Measurements from ENCODE around the gene CAMK4.

CAMK4 gene

DNA sequence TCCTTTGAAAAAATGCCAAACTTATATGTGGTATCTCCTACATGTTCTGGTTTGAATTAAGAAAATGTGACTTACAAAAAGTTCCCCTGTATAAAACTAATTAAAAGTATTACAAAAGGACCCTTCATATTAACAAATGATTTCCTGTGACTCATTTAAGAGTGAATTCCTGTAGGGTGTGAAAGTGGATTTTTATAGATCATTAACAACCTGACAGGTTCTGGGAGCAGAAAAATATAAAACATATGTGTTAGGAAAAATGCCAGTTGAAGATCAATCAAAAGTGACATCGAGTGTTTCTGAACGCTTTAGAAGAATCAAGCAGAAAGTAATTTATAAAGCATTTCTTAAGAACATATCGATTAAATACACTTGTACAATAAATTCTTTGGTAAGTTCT, 35.5 kb downstream of the CAMK4 start:
- DNase-seq (ENCODE audit: low read depth): no peak
- TF ChIP-seq, protein P1, sequence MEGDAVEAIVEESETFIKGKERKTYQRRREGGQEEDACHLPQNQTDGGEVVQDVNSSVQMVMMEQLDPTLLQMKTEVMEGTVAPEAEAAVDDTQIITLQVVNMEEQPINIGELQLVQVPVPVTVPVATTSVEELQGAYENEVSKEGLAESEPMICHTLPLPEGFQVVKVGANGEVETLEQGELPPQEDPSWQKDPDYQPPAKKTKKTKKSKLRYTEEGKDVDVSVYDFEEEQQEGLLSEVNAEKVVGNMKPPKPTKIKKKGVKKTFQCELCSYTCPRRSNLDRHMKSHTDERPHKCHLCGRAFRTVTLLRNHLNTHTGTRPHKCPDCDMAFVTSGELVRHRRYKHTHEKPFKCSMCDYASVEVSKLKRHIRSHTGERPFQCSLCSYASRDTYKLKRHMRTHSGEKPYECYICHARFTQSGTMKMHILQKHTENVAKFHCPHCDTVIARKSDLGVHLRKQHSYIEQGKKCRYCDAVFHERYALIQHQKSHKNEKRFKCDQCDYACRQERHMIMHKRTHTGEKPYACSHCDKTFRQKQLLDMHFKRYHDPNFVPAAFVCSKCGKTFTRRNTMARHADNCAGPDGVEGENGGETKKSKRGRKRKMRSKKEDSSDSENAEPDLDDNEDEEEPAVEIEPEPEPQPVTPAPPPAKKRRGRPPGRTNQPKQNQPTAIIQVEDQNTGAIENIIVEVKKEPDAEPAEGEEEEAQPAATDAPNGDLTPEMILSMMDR (IDR thresholded peaks at IDR 0.05; ENCODE audit: control insufficient read depth, insufficient read depth, low read depth, low read length, missing control alignments): no peak
- no peak overlapping the region for H3K4me3 ChIP-seq (ENCODE audit: control insufficient read depth, low read depth, low read length)

DNA sequence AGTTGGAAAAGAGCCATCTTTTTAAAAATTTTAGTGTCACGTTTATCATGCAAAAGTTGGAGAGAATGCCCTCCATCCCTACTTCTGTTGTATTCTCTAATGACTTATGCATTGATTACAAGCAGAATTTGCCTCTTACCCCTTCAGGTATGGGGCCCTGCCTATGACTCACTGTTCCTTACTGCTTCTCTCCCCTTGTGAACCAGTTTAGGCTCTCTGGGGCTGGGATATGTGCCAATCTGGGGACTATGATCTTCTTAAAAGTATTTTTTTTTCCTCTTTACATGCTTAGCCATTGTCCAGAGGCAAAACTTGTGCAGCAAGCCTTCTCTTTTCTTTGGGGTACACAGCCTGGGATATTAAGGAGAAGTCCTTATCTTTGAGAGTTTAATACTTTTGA, 37.4 kb downstream of the CAMK4 start:
- no peak for DNase-seq (ENCODE audit: low read depth)
- TF ChIP-seq, protein P1 (IDR thresholded peaks at IDR 0.05; ENCODE audit: control insufficient read depth, insufficient read depth, low read depth, low read length, missing control alignments): no peak
- no peak overlapping the region for H3K4me3 ChIP-seq (ENCODE audit: control insufficient read depth, low read depth, low read length)

GRCh38 chr5:111262153-111262552, 38.0 kb downstream of the CAMK4 start:
- TF ChIP-seq, protein P1 (IDR thresholded peaks at IDR 0.05; ENCODE audit: control insufficient read depth, insufficient read depth, low read depth, low read length, missing control alignments): no peak
- DNase-seq (ENCODE audit: low read depth): no peak
- no peak overlapping the region for H3K4me3 ChIP-seq (ENCODE audit: control insufficient read depth, low read depth, low read length)

- H3K4me3 ChIP-seq (ENCODE audit: control insufficient read depth, low read depth, low read length): no peak overlapping the region
- DNase-seq (ENCODE audit: low read depth): no peak
- TF ChIP-seq, protein P1 (IDR thresholded peaks at IDR 0.05; ENCODE audit: control insufficient read depth, insufficient read depth, low read depth, low read length, missing control alignments): no peak
Observed at GRCh38 chr5:111262815-111263214, 38.6 kb downstream of the CAMK4 start.

GRCh38 chr5:111266491-111266890, 42.3 kb downstream of the CAMK4 start:
- no peak overlapping the region for H3K4me3 ChIP-seq (ENCODE audit: control insufficient read depth, low read depth, low read length)
- TF ChIP-seq, protein P1 (IDR thresholded peaks at IDR 0.05; ENCODE audit: control insufficient read depth, insufficient read depth, low read depth, low read length, missing control alignments): no peak
- DNase-seq (ENCODE audit: low read depth): no peak

- TF ChIP-seq, protein P1 (IDR thresholded peaks at IDR 0.05; ENCODE audit: control insufficient read depth, insufficient read depth, low read depth, low read length, missing control alignments): no peak
- no peak overlapping the region for H3K4me3 ChIP-seq (ENCODE audit: control insufficient read depth, low read depth, low read length)
- DNase-seq (ENCODE audit: low read depth): no peak
Observed at GRCh38 chr5:111268300-111268699, 44.1 kb downstream of the CAMK4 start.

DNA sequence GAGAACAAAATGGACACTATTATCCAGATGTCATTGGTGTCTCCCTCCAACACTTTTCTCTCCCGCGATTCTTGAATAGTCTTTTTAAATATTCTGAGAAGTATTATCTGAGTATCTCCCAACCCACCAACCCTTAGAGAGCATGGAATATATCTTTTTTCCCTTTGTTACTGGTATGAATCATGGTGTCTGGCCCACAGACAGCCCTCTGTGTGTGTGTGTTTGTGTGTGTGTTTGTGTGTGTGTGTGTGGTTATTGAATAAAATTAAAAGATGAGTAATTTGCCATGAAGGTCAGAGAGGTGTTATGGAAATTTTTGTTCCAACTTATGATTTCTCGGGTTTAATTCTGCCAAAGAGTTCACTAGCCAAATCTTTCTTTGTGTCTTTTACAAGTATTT, 47.7 kb downstream of the CAMK4 start:
- TF ChIP-seq, protein P1 (IDR thresholded peaks at IDR 0.05; ENCODE audit: control insufficient read depth, insufficient read depth, low read depth, low read length, missing control alignments): no peak
- no peak for DNase-seq (ENCODE audit: low read depth)
- H3K4me3 ChIP-seq (ENCODE audit: control insufficient read depth, low read depth, low read length): no peak overlapping the region
